ENCODE data around the gene POU2F2.
A peak's percentile ranks its signal among the peaks of the same experiment; 100 is the strongest.

The POU2F2 gene

GRCh38 chr19:42154471-42155323 lies 22.5 kb upstream of the POU2F2 start:
- DNase-seq: no peak

GRCh38 chr19:42153672-42154433 lies 21.6 kb upstream of the POU2F2 start:
- no peak for DNase-seq

GRCh38 chr19:42152910-42153671 lies 20.8 kb upstream of the POU2F2 start:
- DNase-seq: no peak

GRCh38 chr19:42151782-42152684 lies 19.8 kb upstream of the POU2F2 start:
- DNase-seq: no peak

GRCh38 chr19:42150911-42151361 lies 18.7 kb upstream of the POU2F2 start:
- DNase-seq: no peak

GRCh38 chr19:42150364-42150763 lies 18.1 kb upstream of the POU2F2 start:
- DNase-seq: no peak

- no peak for DNase-seq
These were observed 17.4 kb upstream of the POU2F2 start for GRCh38 chr19:42149447-42150202.

GRCh38 chr19:42148266-42148665 lies 16.0 kb upstream of the POU2F2 start:
- DNase-seq: no peak

GRCh38 chr19:42143341-42144234 lies 11.3 kb upstream of the POU2F2 start:
- DNase-seq: no peak

GRCh38 chr19:42140125-42140754 lies 8.0 kb upstream of the POU2F2 start:
- DNase-seq: peak; percentile 41

GRCh38 chr19:42134535-42135070 lies 2.4 kb upstream of the POU2F2 start:
- no peak for DNase-seq

- DNase-seq: peak; percentile 83
These were observed 744 bp upstream of the POU2F2 start for GRCh38 chr19:42132851-42133528.

GRCh38 chr19:42131149-42132029 lies 857 bp downstream of the POU2F2 start:
- DNase-seq: no peak

GRCh38 chr19:42130254-42130573 lies 2.0 kb downstream of the POU2F2 start:
- no peak for DNase-seq

- DNase-seq: peak; percentile 80
These were observed 2.6 kb downstream of the POU2F2 start for GRCh38 chr19:42129399-42130253.

GRCh38 chr19:42126574-42126973 lies 5.7 kb downstream of the POU2F2 start:
- no peak for DNase-seq

- DNase-seq: no peak
These were observed 6.7 kb downstream of the POU2F2 start for GRCh38 chr19:42125536-42125935.

Data from CD4-positive, alpha-beta T cell treated with Interleukin-15 for 1 hour (primary cell).